ENCODE results near the gene ATG2A.
A peak's percentile ranks its signal among the peaks of the same experiment; 100 is the strongest.

Gene ATG2A

GRCh38 chr11:64892411-64892831, 24.6 kb downstream of the ATG2A start:
- DNase-seq, result no peak
- in situ Hi-C loops (cut with HindIII; ENCODE audit: low pct_ligation_motif_present, low pct_unique_long_range_greater_than_20kb, low sequenced_read_pairs), result loop anchor here (5.0 kb wide), 1 partner anchor 40 kb away; no protein-coding TSS in a partner anchor

GRCh38 chr11:64891880-64892279, 25.1 kb downstream of the ATG2A start:
- no peak for DNase-seq
- in situ Hi-C loops (cut with HindIII; ENCODE audit: low pct_ligation_motif_present, low pct_unique_long_range_greater_than_20kb, low sequenced_read_pairs), result loop anchor here (5.0 kb wide), 1 partner anchor 40 kb away; no protein-coding TSS in a partner anchor

GRCh38 chr11:64891215-64891848, 25.7 kb downstream of the ATG2A start:
- in situ Hi-C loops (cut with HindIII; ENCODE audit: low pct_ligation_motif_present, low pct_unique_long_range_greater_than_20kb, low sequenced_read_pairs), result loop anchor here (5.0 kb wide), 1 partner anchor 39 kb away; no protein-coding TSS in a partner anchor
- no peak for DNase-seq

- DNase-seq, result no peak
- in situ Hi-C loops (cut with HindIII; ENCODE audit: low pct_ligation_motif_present, low pct_unique_long_range_greater_than_20kb, low sequenced_read_pairs), result loop anchor here (5.0 kb wide), 1 partner anchor 38 kb away; no protein-coding TSS in a partner anchor
These were observed 26.5 kb downstream of the ATG2A start for GRCh38 chr11:64890522-64890939.

GRCh38 chr11:64888729-64889511, 28.1 kb downstream of the ATG2A start:
- in situ Hi-C loops (cut with HindIII; ENCODE audit: low pct_ligation_motif_present, low pct_unique_long_range_greater_than_20kb, low sequenced_read_pairs), result no loop called here
- peak; percentile 52 for DNase-seq

GRCh38 chr11:64888406-64888728, 28.6 kb downstream of the ATG2A start:
- no peak for DNase-seq

GRCh38 chr11:64887757-64888405, 29.1 kb downstream of the ATG2A start:
- peak; percentile 60 for DNase-seq
- in situ Hi-C loops (cut with HindIII; ENCODE audit: low pct_ligation_motif_present, low pct_unique_long_range_greater_than_20kb, low sequenced_read_pairs), result no loop called here

More at GRCh38 chr11:64888406-64888728, 28.6 kb downstream of the ATG2A start:
- in situ Hi-C loops (cut with HindIII; ENCODE audit: low pct_ligation_motif_present, low pct_unique_long_range_greater_than_20kb, low sequenced_read_pairs), result no loop called here

GRCh38 chr11:64887234-64887756, 29.7 kb downstream of the ATG2A start:
- in situ Hi-C loops (cut with HindIII; ENCODE audit: low pct_ligation_motif_present, low pct_unique_long_range_greater_than_20kb, low sequenced_read_pairs), result no loop called here
- no peak for DNase-seq

GRCh38 chr11:64885367-64886286, 31.4 kb downstream of the ATG2A start:
- in situ Hi-C loops (cut with HindIII; ENCODE audit: low pct_ligation_motif_present, low pct_unique_long_range_greater_than_20kb, low sequenced_read_pairs), result no loop called here
- peak; percentile 48 for DNase-seq

GRCh38 chr11:64884019-64884418, 33.0 kb downstream of the ATG2A start:
- no peak for DNase-seq
- in situ Hi-C loops (cut with HindIII; ENCODE audit: low pct_ligation_motif_present, low pct_unique_long_range_greater_than_20kb, low sequenced_read_pairs), result no loop called here

- no peak for DNase-seq
- in situ Hi-C loops (cut with HindIII; ENCODE audit: low pct_ligation_motif_present, low pct_unique_long_range_greater_than_20kb, low sequenced_read_pairs), result no loop called here
These were observed 33.4 kb downstream of the ATG2A start for GRCh38 chr11:64883575-64883974.

GRCh38 chr11:64882243-64882642, 34.8 kb downstream of the ATG2A start:
- in situ Hi-C loops (cut with HindIII; ENCODE audit: low pct_ligation_motif_present, low pct_unique_long_range_greater_than_20kb, low sequenced_read_pairs), result no loop called here
- DNase-seq, result no peak

- no peak for DNase-seq
- in situ Hi-C loops (cut with HindIII; ENCODE audit: low pct_ligation_motif_present, low pct_unique_long_range_greater_than_20kb, low sequenced_read_pairs), result no loop called here
These were observed 35.5 kb downstream of the ATG2A start for GRCh38 chr11:64881476-64881875.

- no peak for DNase-seq
- in situ Hi-C loops (cut with HindIII; ENCODE audit: low pct_ligation_motif_present, low pct_unique_long_range_greater_than_20kb, low sequenced_read_pairs), result no loop called here
These were observed 36.6 kb downstream of the ATG2A start for GRCh38 chr11:64880240-64881001.

- DNase-seq, result no peak
- in situ Hi-C loops (cut with HindIII; ENCODE audit: low pct_ligation_motif_present, low pct_unique_long_range_greater_than_20kb, low sequenced_read_pairs), result no loop called here
These were observed 37.6 kb downstream of the ATG2A start for GRCh38 chr11:64879244-64879900.

GRCh38 chr11:64878494-64879243, 38.3 kb downstream of the ATG2A start, which contains the start of gene EHD1:
TSS of gene EHD1 (minus strand) at chr11:64878621. CDS start at chr11:64878464, 157 bp downstream.
- peak; percentile 95 for DNase-seq
- in situ Hi-C loops (cut with HindIII; ENCODE audit: low pct_ligation_motif_present, low pct_unique_long_range_greater_than_20kb, low sequenced_read_pairs), result no loop called here

GRCh38 chr11:64878223-64878493, 38.9 kb downstream of the ATG2A start:
- no peak for DNase-seq
- in situ Hi-C loops (cut with HindIII; ENCODE audit: low pct_ligation_motif_present, low pct_unique_long_range_greater_than_20kb, low sequenced_read_pairs), result no loop called here

All from ACHN (cell line).